ENCODE measurements around the gene ANKS1A. TPM values are rescaled to one million over a fixed set of nuclear protein-coding genes. Genes with fewer than 3 reads are reported as not detected.
"Not testable (repeated sequence)": the region's sequence is repeated elsewhere in the genome, so short reads cannot be mapped to it uniquely, and the experiment has no call there.

The ANKS1A gene
- total and polyA plus RNA-seq, 2 of the 4 experiments (the other 2 are of a cell fraction): 7.2 to 7.5 TPM

DNA sequence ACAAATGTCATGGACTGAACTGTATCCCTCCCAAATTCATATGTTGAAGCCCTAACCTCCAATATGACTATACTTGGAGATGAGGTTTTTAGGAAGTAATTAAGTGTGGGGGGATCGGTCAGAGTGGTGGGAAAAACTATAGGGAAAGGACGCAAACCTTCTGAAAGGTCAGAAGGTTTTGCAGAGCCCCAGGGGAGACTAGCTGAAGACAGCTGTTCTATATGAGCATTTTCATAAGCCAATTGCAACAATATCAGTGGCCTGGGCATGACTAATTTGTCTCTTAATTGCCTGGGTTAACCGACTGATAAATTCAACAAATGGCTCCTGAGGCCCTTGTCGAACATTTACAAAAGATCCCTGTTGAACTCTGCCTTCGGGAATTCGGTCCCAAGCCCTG lies 217.0 kb downstream of the ANKS1A start:
- H2BK5ac ChIP-seq (ENCODE audit: low read depth, low read length, poor library complexity, severe bottlenecking); intact Hi-C loops (cut with micrococcal nuclease); H2BK20ac ChIP-seq (ENCODE audit: low read depth, low read length); H3K9me3 ChIP-seq (ENCODE audit: control insufficient read depth, insufficient read depth, low read length); DNase-seq; H3K36me3 ChIP-seq (ENCODE audit: control insufficient read depth, insufficient read depth, low read length); H3K18ac ChIP-seq (ENCODE audit: low read depth, low read length); H3K27ac ChIP-seq (ENCODE audit: insufficient read depth, low read length); H2AK9ac ChIP-seq (replicated peaks; ENCODE audit: low read depth, low read length, poor library complexity); H4K20me1 ChIP-seq (ENCODE audit: insufficient read depth, low read length); CTCF ChIA-PET; H3K9ac ChIP-seq (ENCODE audit: low read depth, low read length); H3K4me2 ChIP-seq (ENCODE audit: low read depth, low read length); H4K8ac ChIP-seq (ENCODE audit: low read depth in 2 of 2, low read length in 2 of 2); H2BK15ac ChIP-seq (ENCODE audit: low read depth, low read length); H2BK120ac ChIP-seq (ENCODE audit: low read depth, low read length); in situ Hi-C loops (cut with MboI; ENCODE audit: low sequenced_read_pairs); H2AK5ac ChIP-seq (ENCODE audit: low read depth, low read length); BruUV-seq (replicated peaks); H2AFZ ChIP-seq (replicated peaks; ENCODE audit: low read length, poor library complexity); H3K23ac ChIP-seq (ENCODE audit: low read depth, low read length); H4K5ac ChIP-seq (ENCODE audit: low read depth, low read length); dilution Hi-C loops (cut with HindIII; ENCODE audit: low sequenced_read_pairs, unreplicated experiment); H3K4ac ChIP-seq (ENCODE audit: low read depth, low read length); H3K56ac ChIP-seq (ENCODE audit: extremely low read depth, insufficient read depth, low read length); ATAC-seq (ENCODE audit: low read depth); H3K27me3 ChIP-seq (ENCODE audit: control insufficient read depth, insufficient read depth, low read length); H3K4me3 ChIP-seq (ENCODE audit: insufficient read depth, low read depth, low read length); H3K14ac ChIP-seq (replicated peaks; ENCODE audit: low read depth, low read length); H3K4me1 ChIP-seq (ENCODE audit: control insufficient read depth, insufficient read depth, low read length); H3K9me1 ChIP-seq (ENCODE audit: insufficient read depth, low read length); H3K79me1 ChIP-seq (ENCODE audit: low read depth in 1 of 2, low read length in 2 of 2); H4K91ac ChIP-seq (ENCODE audit: insufficient read depth, low read depth, low read length); POLR2A ChIA-PET (ENCODE audit: unreplicated experiment): not testable (repeated sequence)
- 82% methylated on average over 2 of the region's 6 CpGs; no CpG with 5 or more reads in 1 of the 2 experiments for WGBS, 2 experiments (ENCODE audit: extremely low coverage in 2 of 2, insufficient read length in 1 of 2)

DNA sequence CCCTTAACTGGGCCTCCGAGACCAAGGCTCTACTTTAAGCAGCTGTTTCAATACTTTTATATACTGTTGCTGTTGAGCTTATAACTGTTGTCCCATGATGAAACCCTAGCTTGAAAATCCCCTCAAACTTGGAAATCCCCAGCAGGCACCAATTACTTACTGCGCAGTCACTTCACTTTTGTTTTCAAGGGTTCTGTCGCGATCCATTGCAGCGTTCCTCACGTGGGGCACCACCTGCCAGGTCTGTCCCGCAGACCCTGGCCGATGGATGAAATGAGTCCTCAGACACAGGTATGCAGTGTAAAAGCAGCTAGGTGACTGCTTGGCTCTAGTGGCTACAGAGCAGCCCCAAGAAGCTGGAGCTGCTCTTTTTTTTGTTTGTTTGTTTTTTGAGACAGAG lies 218.2 kb downstream of the ANKS1A start:
- H3K18ac ChIP-seq (ENCODE audit: low read depth, low read length); H4K91ac ChIP-seq (ENCODE audit: insufficient read depth, low read depth, low read length); intact Hi-C loops (cut with micrococcal nuclease); H2BK15ac ChIP-seq (ENCODE audit: low read depth, low read length); H3K9me3 ChIP-seq (ENCODE audit: control insufficient read depth, insufficient read depth, low read length); H3K4me3 ChIP-seq (ENCODE audit: insufficient read depth, low read depth, low read length); H2BK120ac ChIP-seq (ENCODE audit: low read depth, low read length); H3K9ac ChIP-seq (ENCODE audit: low read depth, low read length); H3K9me1 ChIP-seq (ENCODE audit: insufficient read depth, low read length); H2AK5ac ChIP-seq (ENCODE audit: low read depth, low read length); H3K56ac ChIP-seq (ENCODE audit: extremely low read depth, insufficient read depth, low read length); POLR2A ChIA-PET (ENCODE audit: unreplicated experiment); H3K27ac ChIP-seq (ENCODE audit: insufficient read depth, low read length); H4K5ac ChIP-seq (ENCODE audit: low read depth, low read length); H3K36me3 ChIP-seq (ENCODE audit: control insufficient read depth, insufficient read depth, low read length); H3K14ac ChIP-seq (replicated peaks; ENCODE audit: low read depth, low read length); H3K4ac ChIP-seq (ENCODE audit: low read depth, low read length); H3K23ac ChIP-seq (ENCODE audit: low read depth, low read length); H3K79me1 ChIP-seq (ENCODE audit: low read depth in 1 of 2, low read length in 2 of 2); dilution Hi-C loops (cut with HindIII; ENCODE audit: low sequenced_read_pairs, unreplicated experiment); BruUV-seq (replicated peaks); H3K4me1 ChIP-seq (ENCODE audit: control insufficient read depth, insufficient read depth, low read length); H3K27me3 ChIP-seq (ENCODE audit: control insufficient read depth, insufficient read depth, low read length); H4K8ac ChIP-seq (ENCODE audit: low read depth in 2 of 2, low read length in 2 of 2); H2BK20ac ChIP-seq (ENCODE audit: low read depth, low read length); H3K4me2 ChIP-seq (ENCODE audit: low read depth, low read length); H2AK9ac ChIP-seq (replicated peaks; ENCODE audit: low read depth, low read length, poor library complexity); H4K20me1 ChIP-seq (ENCODE audit: insufficient read depth, low read length); H2BK5ac ChIP-seq (ENCODE audit: low read depth, low read length, poor library complexity, severe bottlenecking); H2AFZ ChIP-seq (replicated peaks; ENCODE audit: low read length, poor library complexity); in situ Hi-C loops (cut with MboI; ENCODE audit: low sequenced_read_pairs); ATAC-seq (ENCODE audit: low read depth); DNase-seq: not testable (repeated sequence)
- CTCF ChIA-PET: interaction anchor here (1.0 to 1.2 kb wide), 3 partner anchors 9 to 21 kb away, joined by 3 read pairs; no protein-coding TSS in a partner anchor
- WGBS, 2 experiments (ENCODE audit: extremely low coverage in 2 of 2, insufficient read length in 1 of 2): no CpG with 5 or more reads among the region's 8 CpGs

All from IMR-90 (cell line).